HEK293 (cell line): Measurements from ENCODE around the gene POLR2H.

Source experiments
- REPIN1 ChIP-seq: fragments of 450-650 bp; formaldehyde crosslinking; IDR thresholded peaks from 2 replicates; pipeline ENCODE4 v1.5.1; 2017; ENCODE audit warnings: missing biosample characterization, missing genetic modification characterization, low read depth
- SP3 ChIP-seq: fragments of 450-650 bp; formaldehyde crosslinking; IDR thresholded peaks from 2 replicates; pipeline ENCODE4 v1.5.1; 2016; ENCODE audit warnings: missing biosample characterization, missing genetic modification characterization
- ZBTB21 ChIP-seq: fragments of 450-650 bp; formaldehyde crosslinking; IDR thresholded peaks from 2 replicates; pipeline ENCODE4 v1.5.1; 2017; ENCODE audit warnings: missing biosample characterization, missing genetic modification characterization
- ZNF184 ChIP-seq: fragments of 450-650 bp; IDR thresholded peaks from 2 replicates; pipeline ENCODE4 v1.5.1; 2018; ENCODE audit warnings: missing biosample characterization, mild to moderate bottlenecking, missing genetic modification characterization
- ZNF214 ChIP-seq: fragments of 450-650 bp; formaldehyde crosslinking; IDR thresholded peaks from 2 replicates; pipeline ENCODE4 v1.5.1; 2017; ENCODE audit warnings: missing biosample characterization, mild to moderate bottlenecking, missing genetic modification characterization, borderline replicate concordance
- ZNF423 ChIP-seq: fragments of 450-650 bp; formaldehyde crosslinking; IDR thresholded peaks from 2 replicates; pipeline ENCODE4 v1.5.1; 2016; ENCODE audit warnings: missing biosample characterization, missing genetic modification characterization
- TF ChIP-seq, protein P1 (sequence below): fragments of 450-650 bp; formaldehyde crosslinking; IDR thresholded peaks from 2 replicates; pipeline ENCODE4 v1.5.1; 2016; ENCODE audit warnings: missing biosample characterization, missing genetic modification characterization
- TF ChIP-seq, protein P2 (sequence below): fragments of 450-650 bp; IDR thresholded peaks from 2 replicates; pipeline ENCODE4 v1.5.1; 2018; ENCODE audit warnings: missing biosample characterization, missing genetic modification characterization
- TF ChIP-seq, protein P3 (sequence below): fragments of 450-650 bp; formaldehyde crosslinking; IDR thresholded peaks from 2 replicates; pipeline ENCODE4 v1.5.1; 2016; ENCODE audit warnings: missing biosample characterization, missing genetic modification characterization, low read depth
- TF ChIP-seq, protein P4 (sequence below): fragments of 450-650 bp; formaldehyde crosslinking; IDR thresholded peaks from 2 replicates; pipeline ENCODE4 v1.5.1; 2016; ENCODE audit warnings: missing biosample characterization, missing genetic modification characterization
- TF ChIP-seq, protein P5 (sequence below): fragments of 450-650 bp; formaldehyde crosslinking; IDR thresholded peaks from 2 replicates; pipeline ENCODE4 v1.5.1; 2017; ENCODE audit warnings: missing biosample characterization, missing genetic modification characterization
- TF ChIP-seq, protein P6 (sequence below): fragments of 450-650 bp; formaldehyde crosslinking; IDR thresholded peaks from 2 replicates; pipeline ENCODE4 v1.5.0; 2017; ENCODE audit warnings: missing biosample characterization, missing genetic modification characterization, borderline replicate concordance
- TF ChIP-seq, protein P7 (sequence below): fragments of 450-650 bp; formaldehyde crosslinking; IDR thresholded peaks from 2 replicates; pipeline ENCODE4 v1.5.1; 2016; ENCODE audit warnings: missing biosample characterization, missing genetic modification characterization

POLR2H gene

DNA sequence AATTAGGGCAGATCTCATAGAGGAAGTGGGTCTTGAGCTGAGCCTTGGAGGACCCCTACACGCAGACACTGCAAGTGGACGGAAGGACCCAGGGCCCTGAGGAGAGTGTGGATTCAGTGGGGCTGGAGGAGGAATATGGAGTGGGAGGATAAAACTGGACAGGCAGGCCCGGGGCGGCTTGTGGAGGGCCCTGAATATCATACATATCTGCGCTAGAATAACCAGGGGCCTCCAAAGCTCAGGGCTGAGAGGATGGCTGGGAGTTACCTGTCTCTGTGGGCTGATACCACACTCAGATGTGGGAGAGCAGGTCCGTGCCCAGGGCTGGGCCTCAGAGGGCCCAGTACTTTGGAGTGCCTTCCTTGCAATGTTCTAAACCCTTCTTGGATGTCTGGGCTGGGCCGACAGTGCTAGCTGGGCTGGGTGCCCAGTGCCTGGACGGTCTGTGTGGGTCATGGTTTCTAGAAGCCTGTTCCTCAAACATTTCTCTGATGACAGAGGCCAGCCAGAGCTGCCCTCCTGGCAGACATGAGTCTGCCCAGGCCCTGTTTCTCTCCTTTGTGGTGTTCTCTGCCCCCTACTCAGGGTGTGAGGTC lies 47.9 kb downstream of the POLR2H start (continued):
- TF ChIP-seq, protein P1, sequence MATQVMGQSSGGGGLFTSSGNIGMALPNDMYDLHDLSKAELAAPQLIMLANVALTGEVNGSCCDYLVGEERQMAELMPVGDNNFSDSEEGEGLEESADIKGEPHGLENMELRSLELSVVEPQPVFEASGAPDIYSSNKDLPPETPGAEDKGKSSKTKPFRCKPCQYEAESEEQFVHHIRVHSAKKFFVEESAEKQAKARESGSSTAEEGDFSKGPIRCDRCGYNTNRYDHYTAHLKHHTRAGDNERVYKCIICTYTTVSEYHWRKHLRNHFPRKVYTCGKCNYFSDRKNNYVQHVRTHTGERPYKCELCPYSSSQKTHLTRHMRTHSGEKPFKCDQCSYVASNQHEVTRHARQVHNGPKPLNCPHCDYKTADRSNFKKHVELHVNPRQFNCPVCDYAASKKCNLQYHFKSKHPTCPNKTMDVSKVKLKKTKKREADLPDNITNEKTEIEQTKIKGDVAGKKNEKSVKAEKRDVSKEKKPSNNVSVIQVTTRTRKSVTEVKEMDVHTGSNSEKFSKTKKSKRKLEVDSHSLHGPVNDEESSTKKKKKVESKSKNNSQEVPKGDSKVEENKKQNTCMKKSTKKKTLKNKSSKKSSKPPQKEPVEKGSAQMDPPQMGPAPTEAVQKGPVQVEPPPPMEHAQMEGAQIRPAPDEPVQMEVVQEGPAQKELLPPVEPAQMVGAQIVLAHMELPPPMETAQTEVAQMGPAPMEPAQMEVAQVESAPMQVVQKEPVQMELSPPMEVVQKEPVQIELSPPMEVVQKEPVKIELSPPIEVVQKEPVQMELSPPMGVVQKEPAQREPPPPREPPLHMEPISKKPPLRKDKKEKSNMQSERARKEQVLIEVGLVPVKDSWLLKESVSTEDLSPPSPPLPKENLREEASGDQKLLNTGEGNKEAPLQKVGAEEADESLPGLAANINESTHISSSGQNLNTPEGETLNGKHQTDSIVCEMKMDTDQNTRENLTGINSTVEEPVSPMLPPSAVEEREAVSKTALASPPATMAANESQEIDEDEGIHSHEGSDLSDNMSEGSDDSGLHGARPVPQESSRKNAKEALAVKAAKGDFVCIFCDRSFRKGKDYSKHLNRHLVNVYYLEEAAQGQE (tag by site-specific recombination) = no peak
- TF ChIP-seq ZBTB21 (tag by site-specific recombination) (no peak), ZNF423 (tag by site-specific recombination) (no peak), REPIN1 (tag by site-specific recombination) (no peak), ZNF184 (no peak), ZNF214 (no peak), SP3 (tag by site-specific recombination) (no peak)
- TF ChIP-seq, protein P2, sequence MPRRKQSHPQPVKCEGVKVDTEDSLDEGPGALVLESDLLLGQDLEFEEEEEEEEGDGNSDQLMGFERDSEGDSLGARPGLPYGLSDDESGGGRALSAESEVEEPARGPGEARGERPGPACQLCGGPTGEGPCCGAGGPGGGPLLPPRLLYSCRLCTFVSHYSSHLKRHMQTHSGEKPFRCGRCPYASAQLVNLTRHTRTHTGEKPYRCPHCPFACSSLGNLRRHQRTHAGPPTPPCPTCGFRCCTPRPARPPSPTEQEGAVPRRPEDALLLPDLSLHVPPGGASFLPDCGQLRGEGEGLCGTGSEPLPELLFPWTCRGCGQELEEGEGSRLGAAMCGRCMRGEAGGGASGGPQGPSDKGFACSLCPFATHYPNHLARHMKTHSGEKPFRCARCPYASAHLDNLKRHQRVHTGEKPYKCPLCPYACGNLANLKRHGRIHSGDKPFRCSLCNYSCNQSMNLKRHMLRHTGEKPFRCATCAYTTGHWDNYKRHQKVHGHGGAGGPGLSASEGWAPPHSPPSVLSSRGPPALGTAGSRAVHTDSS = no peak
- TF ChIP-seq, protein P3, sequence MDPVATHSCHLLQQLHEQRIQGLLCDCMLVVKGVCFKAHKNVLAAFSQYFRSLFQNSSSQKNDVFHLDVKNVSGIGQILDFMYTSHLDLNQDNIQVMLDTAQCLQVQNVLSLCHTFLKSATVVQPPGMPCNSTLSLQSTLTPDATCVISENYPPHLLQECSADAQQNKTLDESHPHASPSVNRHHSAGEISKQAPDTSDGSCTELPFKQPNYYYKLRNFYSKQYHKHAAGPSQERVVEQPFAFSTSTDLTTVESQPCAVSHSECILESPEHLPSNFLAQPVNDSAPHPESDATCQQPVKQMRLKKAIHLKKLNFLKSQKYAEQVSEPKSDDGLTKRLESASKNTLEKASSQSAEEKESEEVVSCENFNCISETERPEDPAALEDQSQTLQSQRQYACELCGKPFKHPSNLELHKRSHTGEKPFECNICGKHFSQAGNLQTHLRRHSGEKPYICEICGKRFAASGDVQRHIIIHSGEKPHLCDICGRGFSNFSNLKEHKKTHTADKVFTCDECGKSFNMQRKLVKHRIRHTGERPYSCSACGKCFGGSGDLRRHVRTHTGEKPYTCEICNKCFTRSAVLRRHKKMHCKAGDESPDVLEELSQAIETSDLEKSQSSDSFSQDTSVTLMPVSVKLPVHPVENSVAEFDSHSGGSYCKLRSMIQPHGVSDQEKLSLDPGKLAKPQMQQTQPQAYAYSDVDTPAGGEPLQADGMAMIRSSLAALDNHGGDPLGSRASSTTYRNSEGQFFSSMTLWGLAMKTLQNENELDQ (tag by site-specific recombination) = no peak
- TF ChIP-seq, protein P4, sequence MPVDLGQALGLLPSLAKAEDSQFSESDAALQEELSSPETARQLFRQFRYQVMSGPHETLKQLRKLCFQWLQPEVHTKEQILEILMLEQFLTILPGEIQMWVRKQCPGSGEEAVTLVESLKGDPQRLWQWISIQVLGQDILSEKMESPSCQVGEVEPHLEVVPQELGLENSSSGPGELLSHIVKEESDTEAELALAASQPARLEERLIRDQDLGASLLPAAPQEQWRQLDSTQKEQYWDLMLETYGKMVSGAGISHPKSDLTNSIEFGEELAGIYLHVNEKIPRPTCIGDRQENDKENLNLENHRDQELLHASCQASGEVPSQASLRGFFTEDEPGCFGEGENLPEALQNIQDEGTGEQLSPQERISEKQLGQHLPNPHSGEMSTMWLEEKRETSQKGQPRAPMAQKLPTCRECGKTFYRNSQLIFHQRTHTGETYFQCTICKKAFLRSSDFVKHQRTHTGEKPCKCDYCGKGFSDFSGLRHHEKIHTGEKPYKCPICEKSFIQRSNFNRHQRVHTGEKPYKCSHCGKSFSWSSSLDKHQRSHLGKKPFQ (tag by site-specific recombination) = no peak
- TF ChIP-seq, protein P5, sequence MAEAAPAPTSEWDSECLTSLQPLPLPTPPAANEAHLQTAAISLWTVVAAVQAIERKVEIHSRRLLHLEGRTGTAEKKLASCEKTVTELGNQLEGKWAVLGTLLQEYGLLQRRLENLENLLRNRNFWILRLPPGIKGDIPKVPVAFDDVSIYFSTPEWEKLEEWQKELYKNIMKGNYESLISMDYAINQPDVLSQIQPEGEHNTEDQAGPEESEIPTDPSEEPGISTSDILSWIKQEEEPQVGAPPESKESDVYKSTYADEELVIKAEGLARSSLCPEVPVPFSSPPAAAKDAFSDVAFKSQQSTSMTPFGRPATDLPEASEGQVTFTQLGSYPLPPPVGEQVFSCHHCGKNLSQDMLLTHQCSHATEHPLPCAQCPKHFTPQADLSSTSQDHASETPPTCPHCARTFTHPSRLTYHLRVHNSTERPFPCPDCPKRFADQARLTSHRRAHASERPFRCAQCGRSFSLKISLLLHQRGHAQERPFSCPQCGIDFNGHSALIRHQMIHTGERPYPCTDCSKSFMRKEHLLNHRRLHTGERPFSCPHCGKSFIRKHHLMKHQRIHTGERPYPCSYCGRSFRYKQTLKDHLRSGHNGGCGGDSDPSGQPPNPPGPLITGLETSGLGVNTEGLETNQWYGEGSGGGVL (tag by site-specific recombination) = no peak
- TF ChIP-seq, protein P6, sequence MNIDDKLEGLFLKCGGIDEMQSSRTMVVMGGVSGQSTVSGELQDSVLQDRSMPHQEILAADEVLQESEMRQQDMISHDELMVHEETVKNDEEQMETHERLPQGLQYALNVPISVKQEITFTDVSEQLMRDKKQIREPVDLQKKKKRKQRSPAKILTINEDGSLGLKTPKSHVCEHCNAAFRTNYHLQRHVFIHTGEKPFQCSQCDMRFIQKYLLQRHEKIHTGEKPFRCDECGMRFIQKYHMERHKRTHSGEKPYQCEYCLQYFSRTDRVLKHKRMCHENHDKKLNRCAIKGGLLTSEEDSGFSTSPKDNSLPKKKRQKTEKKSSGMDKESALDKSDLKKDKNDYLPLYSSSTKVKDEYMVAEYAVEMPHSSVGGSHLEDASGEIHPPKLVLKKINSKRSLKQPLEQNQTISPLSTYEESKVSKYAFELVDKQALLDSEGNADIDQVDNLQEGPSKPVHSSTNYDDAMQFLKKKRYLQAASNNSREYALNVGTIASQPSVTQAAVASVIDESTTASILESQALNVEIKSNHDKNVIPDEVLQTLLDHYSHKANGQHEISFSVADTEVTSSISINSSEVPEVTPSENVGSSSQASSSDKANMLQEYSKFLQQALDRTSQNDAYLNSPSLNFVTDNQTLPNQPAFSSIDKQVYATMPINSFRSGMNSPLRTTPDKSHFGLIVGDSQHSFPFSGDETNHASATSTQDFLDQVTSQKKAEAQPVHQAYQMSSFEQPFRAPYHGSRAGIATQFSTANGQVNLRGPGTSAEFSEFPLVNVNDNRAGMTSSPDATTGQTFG (tag by site-specific recombination) = no peak
- TF ChIP-seq, protein P7, sequence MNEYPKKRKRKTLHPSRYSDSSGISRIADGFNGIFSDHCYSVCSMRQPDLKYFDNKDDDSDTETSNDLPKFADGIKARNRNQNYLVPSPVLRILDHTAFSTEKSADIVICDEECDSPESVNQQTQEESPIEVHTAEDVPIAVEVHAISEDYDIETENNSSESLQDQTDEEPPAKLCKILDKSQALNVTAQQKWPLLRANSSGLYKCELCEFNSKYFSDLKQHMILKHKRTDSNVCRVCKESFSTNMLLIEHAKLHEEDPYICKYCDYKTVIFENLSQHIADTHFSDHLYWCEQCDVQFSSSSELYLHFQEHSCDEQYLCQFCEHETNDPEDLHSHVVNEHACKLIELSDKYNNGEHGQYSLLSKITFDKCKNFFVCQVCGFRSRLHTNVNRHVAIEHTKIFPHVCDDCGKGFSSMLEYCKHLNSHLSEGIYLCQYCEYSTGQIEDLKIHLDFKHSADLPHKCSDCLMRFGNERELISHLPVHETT (tag by site-specific recombination) = no peak
